PC-3 (cell line): ENCODE measurements around the gene SAG. TPM values are rescaled to one million over a fixed set of nuclear protein-coding genes. Genes with fewer than 3 reads are reported as not detected.

ENCODE experiments used
- ATAC-seq: fragments of 200-7000 bp; cut with Tn5 transposase; 2 replicates; pipeline ENCODE4 v1.9.1; 2020; ENCODE audit warnings: mild to moderate bottlenecking, moderate library complexity
- BruUV-seq: library from RNA; stranded (reverse); fragments of 400-500 nt; replicated peaks from 2 replicates; lab custom pipeline; 2021; lab: Mats Ljungman, UMichigan
- CTCF ChIA-PET: fragments of 300-600 bp; sonication (Branson Sonifier 250); formaldehyde crosslinking; loops from one replicate; lab custom pipeline; 2022; ENCODE audit warnings: antibody characterized with exemption; lab: Charles Lee
- POLR2A ChIA-PET: fragments of 300-600 bp; sonication (Branson Sonifier 250); formaldehyde crosslinking; loops from one replicate; lab custom pipeline; 2022; ENCODE audit warnings: antibody characterized with exemption; ENCODE audit not compliant: unreplicated experiment; lab: Charles Lee
- DNase-seq: peaks from one replicate; pipeline ENCODE4 v3.0.0-alpha.2; 2015
- H2AFZ ChIP-seq: fragments of 300-600 bp; sonication (generic); 2 replicates; pipeline ENCODE4 v1.6.0; 2016; ENCODE audit warnings: antibody characterized with exemption, low read length
- H3F3A ChIP-seq: fragments of 300-600 bp; sonication (generic); one replicate; pipeline ENCODE4 v1.6.0; 2017; ENCODE audit warnings: antibody characterized with exemption, low read length, control low read depth, mild to moderate bottlenecking; ENCODE audit not compliant: unreplicated experiment
- H3K27ac ChIP-seq: fragments of 300-600 bp; sonication (generic); 2 replicates; pipeline ENCODE4 v1.5.1; 2016; ENCODE audit warnings: mild to moderate bottlenecking, low read length
- H3K27me3 ChIP-seq: fragments of 300-600 bp; sonication (generic); 2 replicates; pipeline ENCODE4 v1.6.1; 2016; ENCODE audit warnings: low read length, mixed read lengths
- H3K36me3 ChIP-seq: fragments of 300-600 bp; sonication (generic); 2 replicates; pipeline ENCODE4 v1.6.1; 2016; ENCODE audit warnings: low read depth, mixed run types, low read length, mixed read lengths
- H3K4me1 ChIP-seq: fragments of 300-600 bp; sonication (generic); 2 replicates; pipeline ENCODE4 v1.5.1; 2016; ENCODE audit warnings: low read length; ENCODE audit not compliant: insufficient read depth
- H3K4me2 ChIP-seq: fragments of 300-600 bp; sonication (generic); 2 replicates; pipeline ENCODE4 v1.6.0; 2016; ENCODE audit warnings: low read length
- H3K4me3 ChIP-seq: fragments of 300-600 bp; sonication (generic); 2 replicates; pipeline ENCODE4 v1.5.1; 2016; ENCODE audit warnings: mild to moderate bottlenecking, low read length, mixed read lengths
- H3K79me2 ChIP-seq: fragments of 300-600 bp; sonication (generic); 2 replicates; pipeline ENCODE4 v1.6.1; 2017; ENCODE audit warnings: low read length, mixed read lengths
- H3K9ac ChIP-seq: fragments of 300-600 bp; sonication (generic); 2 replicates; pipeline ENCODE4 v1.6.0; 2016; ENCODE audit warnings: mild to moderate bottlenecking, low read length
- H3K9me2 ChIP-seq: fragments of 300-600 bp; sonication (generic); replicated peaks from 2 replicates; pipeline ENCODE4 v1.6.1; 2016; ENCODE audit warnings: mixed run types, low read length, mixed read lengths
- H3K9me3 ChIP-seq: fragments of 300-600 bp; sonication (generic); 2 replicates; pipeline ENCODE4 v1.6.1; 2016; ENCODE audit warnings: low read length, mixed read lengths
- H4K20me1 ChIP-seq: fragments of 300-600 bp; sonication (generic); 2 replicates; pipeline ENCODE4 v1.6.1; 2016; ENCODE audit warnings: low read length, mixed read lengths
- CTCF ChIP-seq: fragments of 300-600 bp; sonication (generic); conservative IDR thresholded peaks from 2 replicates; pipeline ENCODE4 v1.5.1; 2017; ENCODE audit warnings: antibody characterized with exemption, low read depth, mild to moderate bottlenecking, low read length
- EZH2 ChIP-seq: fragments of 300-600 bp; sonication (generic); IDR thresholded peaks from one replicate; pipeline ENCODE4 v1.6.1; 2017; ENCODE audit warnings: antibody characterized with exemption, mild to moderate bottlenecking, low read length; ENCODE audit not compliant: unreplicated experiment
- EZH2phosphoT487 ChIP-seq: fragments of 300-600 bp; sonication (generic); IDR thresholded peaks from 2 replicates; pipeline ENCODE4 v1.6.1; 2018; ENCODE audit warnings: mild to moderate bottlenecking, antibody characterized with exemption, low read length, borderline replicate concordance
- intact Hi-C: fragments of 100-400 bp; cut with micrococcal nuclease; formaldehyde crosslinking; loops from 2 replicates; pipeline ENCODE4 v1.9.0; 2023
- total RNA-seq: library from RNA; depleted of rRNA; stranded (reverse); fragments of >200 nt; gene quantifications from 2 replicates; pipeline ENCODE4 v1.2.3, GENCODE V29; 2014

SAG gene
- total RNA-seq, 1 experiment from 2014 or later = not detected

- ATAC-seq (no peak), DNase-seq (no peak)
- Histone ChIP-seq H3K27ac (no peak overlapping the region), H3K9me2 (no peaks in the 10 kb centered on the region), H3K4me3 (no peak overlapping the region; the same call in 1 of the 2 replicates), H3K9ac (peak overlapping the region; percentile 66; the same call in 1 of the 2 replicates), H3K4me1 (peaks cover 42% of the 10 kb centered on the region), H3K36me3 (0 out of 2 replicates have a peak, but pooled peaks cover 3% of the 10 kb centered on the region), H3K79me2 (peaks cover 34% of the 10 kb centered on the region), H3F3A (no peaks in the 10 kb centered on the region), H2AFZ (peak overlapping the region; percentile 99), H3K27me3 (no peaks in the 10 kb centered on the region), H3K4me2 (peak overlapping the region; percentile 93), H3K9me3 (no peaks in the 10 kb centered on the region), H4K20me1 (peaks cover 20% of the 10 kb centered on the region; the same call in 1 of the 2 replicates)
- intact Hi-C loops = no loop called here
- POLR2A ChIA-PET = no interaction called here
- TF ChIP-seq EZH2phosphoT487 (no peak), EZH2 (no peak), CTCF (no peak)
- CTCF ChIA-PET = interaction anchor here (0.5 to 0.7 kb wide), 2 partner anchors 36 to 62 kb away, joined by 3 to 7 read pairs; no protein-coding TSS in a partner anchor
- BruUV-seq = no TSS peak
These were observed 45.6 kb downstream of the SAG start for GRCh38 chr2:233353101-233353768.

DNA sequence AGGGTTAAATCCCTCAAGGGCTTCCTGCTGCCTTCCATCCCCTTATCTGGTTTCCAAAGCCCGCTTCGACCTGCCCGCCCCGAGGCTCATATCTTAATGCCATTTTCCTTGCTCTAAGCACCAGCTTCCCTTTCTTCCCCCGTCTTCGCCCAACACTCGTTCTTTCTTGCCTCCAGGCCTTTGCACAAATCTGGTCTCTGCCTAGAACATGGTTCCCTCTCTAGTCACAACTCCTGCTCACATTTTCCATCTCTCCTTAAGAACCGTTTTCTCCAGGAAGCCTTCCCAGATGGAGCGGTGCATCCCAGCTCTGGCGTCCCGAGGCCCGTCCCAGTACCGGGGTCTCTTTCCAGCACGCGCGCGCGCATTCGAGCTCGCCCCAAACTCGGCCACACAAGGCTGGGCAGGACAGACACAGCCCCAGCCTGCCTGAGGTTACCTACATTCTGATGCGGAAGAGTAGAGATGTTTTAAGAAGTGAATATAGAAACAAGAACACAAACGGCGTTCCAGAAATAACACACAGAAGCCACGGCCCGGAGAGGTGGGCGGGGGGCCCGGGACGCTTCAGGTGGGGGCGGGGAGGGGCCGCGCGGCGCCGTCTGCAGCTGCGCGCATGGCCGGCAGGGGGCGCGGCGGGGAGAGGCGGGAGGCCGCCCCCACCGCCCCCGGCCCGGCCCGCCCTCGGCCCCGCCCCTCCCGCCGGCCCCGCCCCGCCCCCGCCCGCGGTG, 46.3 kb downstream of the SAG start, which contains the start of gene DGKD:
Gene DGKD (plus strand): TSS at position 726 of the 731 bp plus-strand sequence. CDS start 25 bp downstream, outside the sequence.
- TSS peak; percentile 62 for BruUV-seq
- ATAC-seq = peak; percentile 42

More for the DNA sequence above, 46.3 kb downstream of the SAG start, which contains the start of gene DGKD:
- ChIA-PET CTCF (interaction anchor here (0.5 to 0.7 kb wide), 2 partner anchors 35 to 61 kb away, joined by 3 to 7 read pairs; no protein-coding TSS in a partner anchor), POLR2A (no interaction called here)
- no peaks in the 10 kb centered on the region for H3K9me2 ChIP-seq
- no peaks in the 10 kb centered on the region for H3K27me3 ChIP-seq
- peak within 1 kb of the TSS; percentile 95 for H3K4me2 ChIP-seq
- peaks cover 41% of the 10 kb centered on the region for H3K79me2 ChIP-seq
- peak within 1 kb of the TSS; percentile 99 for H2AFZ ChIP-seq
- no peaks in the 10 kb centered on the region for H3K9me3 ChIP-seq
- H3F3A ChIP-seq = no peaks in the 10 kb centered on the region
- 0 out of 2 replicates have a peak, but pooled peaks cover 3% of the 10 kb centered on the region for H3K36me3 ChIP-seq
- peak within 1 kb of the TSS; percentile 95 for H3K4me3 ChIP-seq
- peak; percentile 58 for DNase-seq
- H4K20me1 ChIP-seq = peaks cover 20% of the 10 kb centered on the region; the same call in 1 of the 2 replicates
- intact Hi-C loops = no loop called here
- H3K9ac ChIP-seq = peak within 1 kb of the TSS; percentile 66
- H3K27ac ChIP-seq = peak within 1 kb of the TSS; percentile 22; the same call in 1 of the 2 replicates
- TF ChIP-seq EZH2 (no peak), EZH2phosphoT487 (no peak), CTCF (peak; percentile 30; the same call in 1 of the 2 replicates)
- H3K4me1 ChIP-seq = peaks cover 42% of the 10 kb centered on the region
